ENCODE results near the gene VPS52.
A peak's percentile ranks its signal among the peaks of the same experiment; 100 is the strongest.
"Not testable (repeated sequence)": the region's sequence is repeated elsewhere in the genome, so short reads cannot be mapped to it uniquely, and the experiment has no call there.

VPS52 gene

DNA sequence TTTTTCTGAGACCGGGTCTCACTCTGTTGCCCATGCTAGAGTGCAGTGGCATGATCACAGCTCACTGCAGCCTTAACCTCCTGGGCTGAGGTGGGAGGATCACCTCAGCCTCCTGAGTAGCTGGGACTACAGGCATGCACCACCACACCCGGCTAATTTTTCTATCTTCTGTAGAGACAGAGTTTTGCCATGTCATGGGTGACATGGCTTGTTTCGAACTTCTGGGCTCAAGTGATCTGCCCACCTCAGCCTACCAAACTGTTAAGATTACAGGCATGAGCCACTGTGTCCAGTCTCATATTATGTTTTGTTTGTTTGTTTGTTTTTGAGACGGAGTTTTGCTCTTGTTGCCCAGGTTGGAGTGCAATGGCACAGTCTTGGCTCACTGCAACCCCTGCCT, 13.5 kb upstream of the VPS52 start:
- not testable (repeated sequence) for H3K4me3 ChIP-seq (ENCODE audit: low read depth, low read length); H3K9ac ChIP-seq (ENCODE audit: low read length); H4K8ac ChIP-seq (ENCODE audit: low read depth, low read length); H2BK120ac ChIP-seq (ENCODE audit: insufficient read depth, low read length, poor library complexity); H2AFZ ChIP-seq (ENCODE audit: insufficient read depth, low read length, poor library complexity); H3K79me2 ChIP-seq (ENCODE audit: control insufficient read depth, insufficient read depth, low read length, poor library complexity); H3K4me2 ChIP-seq (ENCODE audit: low read length); H3K9me3 ChIP-seq (ENCODE audit: insufficient read depth, low read depth, low read length); DNase-seq; H2BK5ac ChIP-seq (ENCODE audit: low read depth, low read length, poor library complexity); H3K27ac ChIP-seq (ENCODE audit: low read depth, low read length); H3K18ac ChIP-seq (ENCODE audit: low read length); H4K12ac ChIP-seq (ENCODE audit: low read depth, low read length); H2BK12ac ChIP-seq (ENCODE audit: low read length); H4K91ac ChIP-seq (ENCODE audit: low read depth, low read length); H3K14ac ChIP-seq (ENCODE audit: low read length); H3K23ac ChIP-seq (ENCODE audit: low read length); H3K79me1 ChIP-seq (ENCODE audit: low read length); H2AK5ac ChIP-seq (ENCODE audit: low read length); H3K27me3 ChIP-seq (ENCODE audit: insufficient read depth, low read length); H3K4ac ChIP-seq (ENCODE audit: low read depth, low read length)
- Histone ChIP-seq H3K36me3 (ENCODE audit: control insufficient read depth in 1 of 2, insufficient read depth in 2 of 2, low read length in 2 of 2) (peaks cover 30 to 41% of the 10 kb centered on the region in 2 experiments), H3K4me1 (ENCODE audit: control insufficient read depth in 1 of 2, insufficient read depth in 2 of 2, low read length in 2 of 2) (peaks cover 6 to 11% of the 10 kb centered on the region in 2 experiments)
- WGBS (ENCODE audit: extremely low coverage, insufficient coverage, insufficient read length) = no CpG with 5 or more reads among the region's 4 CpGs

DNA sequence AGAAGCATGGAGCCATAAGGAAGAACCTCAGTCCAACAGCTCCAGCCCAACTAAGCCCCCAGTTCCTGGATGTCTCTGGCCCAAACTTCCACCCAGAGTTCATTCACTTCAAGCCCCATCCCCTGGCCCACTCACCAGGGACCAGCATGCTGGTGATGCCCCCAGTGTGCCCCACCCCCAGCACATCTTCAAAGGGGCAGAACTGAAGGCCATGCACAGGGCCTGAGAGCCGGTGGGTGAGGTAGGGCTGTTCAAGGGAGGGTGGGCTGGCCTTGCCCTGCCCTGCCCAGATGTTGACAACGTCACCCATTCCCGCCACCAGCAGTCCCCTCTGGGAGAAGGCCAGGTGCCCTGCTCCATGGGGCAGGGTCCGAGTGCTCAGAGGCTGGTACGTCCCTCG, 8.9 kb upstream of the VPS52 start:
- no peak overlapping the region for H2AK5ac ChIP-seq (ENCODE audit: low read length)
- peaks cover 46 to 55% of the 10 kb centered on the region in 2 experiments for H3K36me3 ChIP-seq (ENCODE audit: control insufficient read depth in 1 of 2, insufficient read depth in 2 of 2, low read length in 2 of 2)
- peaks cover 3 to 9% of the 10 kb centered on the region in 2 experiments for H3K4me1 ChIP-seq (ENCODE audit: control insufficient read depth in 1 of 2, insufficient read depth in 2 of 2, low read length in 2 of 2)
- H3K14ac ChIP-seq (ENCODE audit: low read length) = no peak overlapping the region
- H2AFZ ChIP-seq (ENCODE audit: insufficient read depth, low read length, poor library complexity) = no peak overlapping the region
- peak overlapping the region; percentile 8 for H4K12ac ChIP-seq (ENCODE audit: low read depth, low read length)
- no peak for DNase-seq
- H3K79me1 ChIP-seq (ENCODE audit: low read length) = peaks cover 9% of the 10 kb centered on the region
- no peak overlapping the region for H2BK12ac ChIP-seq (ENCODE audit: low read length)
- no peak overlapping the region for H3K23ac ChIP-seq (ENCODE audit: low read length)
- H3K9ac ChIP-seq (ENCODE audit: low read length) = peak overlapping the region; percentile 21
- H3K27ac ChIP-seq (ENCODE audit: low read depth, low read length) = no peak overlapping the region
- no peaks in the 10 kb centered on the region for H3K9me3 ChIP-seq (ENCODE audit: insufficient read depth, low read depth, low read length)
- H3K79me2 ChIP-seq (ENCODE audit: control insufficient read depth, insufficient read depth, low read length, poor library complexity) = peaks cover 8% of the 10 kb centered on the region
- H2BK120ac ChIP-seq (ENCODE audit: insufficient read depth, low read length, poor library complexity) = no peak overlapping the region
- H3K27me3 ChIP-seq (ENCODE audit: insufficient read depth, low read length) = no peaks in the 10 kb centered on the region
- no CpG with 5 or more reads among the region's 6 CpGs for WGBS (ENCODE audit: extremely low coverage, insufficient coverage, insufficient read length)
- H3K4me3 ChIP-seq (ENCODE audit: low read depth, low read length) = no peak overlapping the region
- no peak overlapping the region for H4K8ac ChIP-seq (ENCODE audit: low read depth, low read length)
- no peak overlapping the region for H4K91ac ChIP-seq (ENCODE audit: low read depth, low read length)
- no peak overlapping the region for H2BK5ac ChIP-seq (ENCODE audit: low read depth, low read length, poor library complexity)
- no peak overlapping the region for H3K18ac ChIP-seq (ENCODE audit: low read length)
- H3K4ac ChIP-seq (ENCODE audit: low read depth, low read length) = no peak overlapping the region
- no peak overlapping the region for H3K4me2 ChIP-seq (ENCODE audit: low read length)

- peaks cover 47 to 55% of the 10 kb centered on the region in 2 experiments for H3K36me3 ChIP-seq (ENCODE audit: control insufficient read depth in 1 of 2, insufficient read depth in 2 of 2, low read length in 2 of 2)
- no peak overlapping the region for H3K4me2 ChIP-seq (ENCODE audit: low read length)
- H2BK120ac ChIP-seq (ENCODE audit: insufficient read depth, low read length, poor library complexity) = no peak overlapping the region
- no peak overlapping the region for H3K4me3 ChIP-seq (ENCODE audit: low read depth, low read length)
- H4K8ac ChIP-seq (ENCODE audit: low read depth, low read length) = no peak overlapping the region
- H2AK5ac ChIP-seq (ENCODE audit: low read length) = no peak overlapping the region
- no peak overlapping the region for H4K12ac ChIP-seq (ENCODE audit: low read depth, low read length)
- H3K27me3 ChIP-seq (ENCODE audit: insufficient read depth, low read length) = no peaks in the 10 kb centered on the region
- no peak overlapping the region for H2AFZ ChIP-seq (ENCODE audit: insufficient read depth, low read length, poor library complexity)
- no peaks in the 10 kb centered on the region for H3K9me3 ChIP-seq (ENCODE audit: insufficient read depth, low read depth, low read length)
- peaks cover 3 to 9% of the 10 kb centered on the region in 2 experiments for H3K4me1 ChIP-seq (ENCODE audit: control insufficient read depth in 1 of 2, insufficient read depth in 2 of 2, low read length in 2 of 2)
- H4K91ac ChIP-seq (ENCODE audit: low read depth, low read length) = no peak overlapping the region
- WGBS (ENCODE audit: extremely low coverage, insufficient coverage, insufficient read length) = no CpG with 5 or more reads among the region's 5 CpGs
- H3K14ac ChIP-seq (ENCODE audit: low read length) = no peak overlapping the region
- peaks cover 9% of the 10 kb centered on the region for H3K79me1 ChIP-seq (ENCODE audit: low read length)
- H2BK12ac ChIP-seq (ENCODE audit: low read length) = no peak overlapping the region
- no peak overlapping the region for H3K18ac ChIP-seq (ENCODE audit: low read length)
- peak; percentile 49 to 65 for DNase-seq
- no peak overlapping the region for H2BK5ac ChIP-seq (ENCODE audit: low read depth, low read length, poor library complexity)
- no peak overlapping the region for H3K23ac ChIP-seq (ENCODE audit: low read length)
- peaks cover 8% of the 10 kb centered on the region for H3K79me2 ChIP-seq (ENCODE audit: control insufficient read depth, insufficient read depth, low read length, poor library complexity)
- no peak overlapping the region for H3K9ac ChIP-seq (ENCODE audit: low read length)
- H3K27ac ChIP-seq (ENCODE audit: low read depth, low read length) = no peak overlapping the region
- H3K4ac ChIP-seq (ENCODE audit: low read depth, low read length) = no peak overlapping the region
Observed at GRCh38 chr6:33279971-33280511, 8.4 kb upstream of the VPS52 start.

- Histone ChIP-seq H2AFZ (ENCODE audit: insufficient read depth, low read length, poor library complexity) (no peak overlapping the region), H4K91ac (ENCODE audit: low read depth, low read length) (no peak overlapping the region), H3K18ac (ENCODE audit: low read length) (no peak overlapping the region), H2BK5ac (ENCODE audit: low read depth, low read length, poor library complexity) (no peak overlapping the region), H3K79me2 (ENCODE audit: control insufficient read depth, insufficient read depth, low read length, poor library complexity) (peaks cover 8% of the 10 kb centered on the region), H3K4me1 (ENCODE audit: control insufficient read depth in 1 of 2, insufficient read depth in 2 of 2, low read length in 2 of 2) (peaks cover 3 to 10% of the 10 kb centered on the region in 2 experiments), H3K4ac (ENCODE audit: low read depth, low read length) (no peak overlapping the region), H3K9me3 (ENCODE audit: insufficient read depth, low read depth, low read length) (no peaks in the 10 kb centered on the region), H2AK5ac (ENCODE audit: low read length) (no peak overlapping the region), H3K27ac (ENCODE audit: low read depth, low read length) (no peak overlapping the region), H2BK12ac (ENCODE audit: low read length) (no peak overlapping the region), H3K14ac (ENCODE audit: low read length) (no peak overlapping the region), H3K36me3 (ENCODE audit: control insufficient read depth in 1 of 2, insufficient read depth in 2 of 2, low read length in 2 of 2) (peaks cover 47 to 58% of the 10 kb centered on the region in 2 experiments), H2BK120ac (ENCODE audit: insufficient read depth, low read length, poor library complexity) (no peak overlapping the region), H3K9ac (ENCODE audit: low read length) (no peak overlapping the region), H4K12ac (ENCODE audit: low read depth, low read length) (no peak overlapping the region), H3K23ac (ENCODE audit: low read length) (no peak overlapping the region), H3K4me2 (ENCODE audit: low read length) (no peak overlapping the region), H3K4me3 (ENCODE audit: low read depth, low read length) (no peak overlapping the region), H3K79me1 (ENCODE audit: low read length) (peaks cover 9% of the 10 kb centered on the region), H3K27me3 (ENCODE audit: insufficient read depth, low read length) (no peaks in the 10 kb centered on the region), H4K8ac (ENCODE audit: low read depth, low read length) (no peak overlapping the region)
- no peak for DNase-seq
- WGBS (ENCODE audit: extremely low coverage, insufficient coverage, insufficient read length) = no CpG with 5 or more reads among the region's 13 CpGs
Observed at GRCh38 chr6:33279257-33279695, 7.6 kb upstream of the VPS52 start.

All from trophoblast cell (in vitro differentiated cells and primary cell).